ENCODE data around the gene NPHS1. TPM values are rescaled to one million over a fixed set of nuclear protein-coding genes. Genes with fewer than 3 reads are reported as not detected.
"Not testable (repeated sequence)": the region's sequence is repeated elsewhere in the genome, so short reads cannot be mapped to it uniquely, and the experiment has no call there.

Gene NPHS1
- total and polyA plus RNA-seq, 3 donors from 2014 or later: 1.8 to 3.8 (median 2.7) TPM

DNA sequence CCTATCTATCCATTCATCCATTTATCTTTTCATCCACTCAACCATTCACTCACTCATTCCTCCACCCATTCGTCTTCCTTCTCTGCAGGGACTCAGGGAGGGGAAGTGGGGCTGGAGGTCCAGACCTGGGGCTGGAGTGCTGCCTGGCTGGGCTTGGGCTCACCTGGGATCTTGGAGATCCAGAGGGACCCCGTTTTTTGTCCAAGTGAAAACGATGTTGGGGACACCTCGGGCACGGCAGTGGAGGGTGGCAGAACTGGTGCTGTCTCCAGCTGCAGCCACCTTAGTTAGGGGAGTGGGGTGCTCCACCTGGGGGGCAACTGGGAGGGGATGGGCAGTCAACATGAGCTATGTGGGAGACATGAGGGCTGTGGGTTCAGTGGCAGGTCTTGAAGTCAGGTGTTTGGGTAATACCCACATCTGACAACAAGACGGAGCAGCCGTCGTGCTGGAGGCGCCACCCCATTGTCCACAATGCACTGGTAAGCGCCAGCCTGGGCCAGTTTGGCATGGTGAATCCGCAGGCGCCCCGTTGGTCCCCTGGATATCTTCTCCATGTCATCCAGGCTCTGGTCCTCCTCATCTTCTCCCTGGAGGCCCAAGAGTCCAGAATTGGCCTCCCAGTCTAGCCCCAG, 10.2 kb downstream of the NPHS1 start:
- 81 to 89% methylated on average over 10 to 13 of the region's 13 CpGs for WGBS, 2 donors
- DNase-seq: no peak
- H3K4me1 ChIP-seq: no peaks in the 10 kb centered on the region
- intact Hi-C loops (cut with DNase I; ENCODE audit: low total_unique reads): no loop called here
- no peaks in the 10 kb centered on the region for H3K9me3 ChIP-seq
- no peak overlapping the region for H3K27ac ChIP-seq
- no peaks in the 10 kb centered on the region for H3K36me3 ChIP-seq (ENCODE audit: low read depth, missing control alignments)
- TF ChIP-seq POLR2A (IDR thresholded peaks at IDR 0.05): no peak
- TF ChIP-seq CTCF (IDR thresholded peaks at IDR 0.05): no peak
- H3K4me3 ChIP-seq: no peak overlapping the region
- no peaks in the 10 kb centered on the region for H3K27me3 ChIP-seq

DNA sequence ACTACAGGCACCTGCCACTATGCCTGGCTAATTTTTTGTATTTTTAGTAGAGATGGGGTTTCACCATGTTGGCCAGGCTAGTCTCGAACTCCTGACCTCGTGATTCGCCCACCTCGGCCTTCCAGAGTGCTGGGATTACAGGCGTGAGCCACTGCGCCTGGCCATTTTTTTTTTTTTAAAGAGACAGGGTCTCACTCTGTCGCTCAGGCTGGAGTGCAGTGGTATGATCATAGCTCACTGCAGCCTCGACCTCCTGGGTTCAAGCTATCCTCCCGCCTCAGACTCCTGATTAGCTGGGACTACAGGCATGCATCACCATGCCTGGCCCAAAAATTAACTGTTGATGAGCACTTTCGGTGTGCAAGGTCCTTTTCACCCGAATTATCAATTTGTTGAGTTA, 16.2 kb downstream of the NPHS1 start:
- H3K4me1 ChIP-seq; H3K36me3 ChIP-seq (ENCODE audit: low read depth, missing control alignments); intact Hi-C loops (cut with DNase I; ENCODE audit: low total_unique reads); H3K4me3 ChIP-seq; H3K27ac ChIP-seq; H3K9me3 ChIP-seq; DNase-seq; H3K27me3 ChIP-seq: not testable (repeated sequence)
- WGBS, 2 donors: 64 to 66% methylated on average over 11 of the region's 11 CpGs

- no peak overlapping the region for H3K27ac ChIP-seq
- H3K9me3 ChIP-seq: no peaks in the 10 kb centered on the region
- H3K36me3 ChIP-seq (ENCODE audit: low read depth, missing control alignments): no peaks in the 10 kb centered on the region
- no peaks in the 10 kb centered on the region for H3K27me3 ChIP-seq
- no peak overlapping the region for H3K4me3 ChIP-seq
- DNase-seq: no peak
- TF ChIP-seq POLR2A (IDR thresholded peaks at IDR 0.05) (no peak), CTCF (IDR thresholded peaks at IDR 0.05) (no peak)
- 64% methylated on average over 7 of the region's 7 CpGs for WGBS, 2 donors
- H3K4me1 ChIP-seq: no peaks in the 10 kb centered on the region
- intact Hi-C loops (cut with DNase I; ENCODE audit: low total_unique reads): no loop called here
Measured at GRCh38 chr19:35833972-35834371, 18.3 kb downstream of the NPHS1 start.

GRCh38 chr19:35832054-35832453, 20.2 kb downstream of the NPHS1 start:
- intact Hi-C loops (cut with DNase I; ENCODE audit: low total_unique reads): no loop called here
- Histone ChIP-seq H3K36me3 (ENCODE audit: low read depth, missing control alignments) (no peaks in the 10 kb centered on the region), H3K9me3 (no peaks in the 10 kb centered on the region), H3K27ac (no peak overlapping the region), H3K4me1 (no peaks in the 10 kb centered on the region), H3K27me3 (no peaks in the 10 kb centered on the region), H3K4me3 (no peak overlapping the region)
- TF ChIP-seq POLR2A (IDR thresholded peaks at IDR 0.05): no peak
- TF ChIP-seq CTCF (IDR thresholded peaks at IDR 0.05): no peak
- DNase-seq: no peak
- WGBS, 2 donors: 63 to 67% methylated on average over 4 of the region's 4 CpGs

DNA sequence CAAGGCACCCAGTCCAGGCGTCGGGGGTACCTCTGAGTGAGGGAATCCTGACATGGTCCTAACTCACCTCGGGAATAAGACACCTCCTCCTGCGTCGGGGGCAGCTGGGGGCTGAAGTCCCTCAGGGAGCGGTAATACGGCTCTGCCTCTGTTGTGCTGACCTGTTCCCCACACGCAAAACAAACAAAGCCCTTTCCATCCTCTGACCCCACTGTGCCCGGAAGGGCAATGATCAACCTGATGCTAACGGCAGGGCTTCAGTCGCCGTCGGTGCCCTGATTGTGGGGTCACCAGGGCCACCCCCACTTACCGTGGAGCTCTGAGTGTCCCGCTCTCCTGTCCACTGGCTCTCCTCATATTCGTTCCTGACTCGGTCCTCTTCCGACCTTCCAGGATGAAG, 21.3 kb downstream of the NPHS1 start:
- Histone ChIP-seq H3K4me3 (no peak overlapping the region), H3K27me3 (no peaks in the 10 kb centered on the region), H3K9me3 (no peaks in the 10 kb centered on the region), H3K27ac (no peak overlapping the region), H3K36me3 (ENCODE audit: low read depth, missing control alignments) (no peaks in the 10 kb centered on the region), H3K4me1 (no peaks in the 10 kb centered on the region)
- intact Hi-C loops (cut with DNase I; ENCODE audit: low total_unique reads): no loop called here
- DNase-seq: no peak
- whole genome bisulfite sequencing, 2 donors: 48 to 75% methylated on average over 7 to 18 of the region's 18 CpGs
- TF ChIP-seq POLR2A (IDR thresholded peaks at IDR 0.05) (no peak), CTCF (IDR thresholded peaks at IDR 0.05) (no peak)

Measured in testis (tissue), 3 donors.